Caco-2 (cell line): Measurements from ENCODE around the gene PACS1. TPM values are rescaled to one million over a fixed set of nuclear protein-coding genes. Genes with fewer than 3 reads are reported as not detected.

Source experiments
- BruUV-seq: library from RNA; stranded (reverse); fragments of 400-500 nt; replicated peaks from 2 replicates; lab custom pipeline; 2021; lab: Mats Ljungman, UMichigan
- CTCF ChIA-PET: fragments of 300-600 bp; sonication (Branson Sonifier 250); formaldehyde crosslinking; loops from one replicate; lab custom pipeline; 2022; ENCODE audit warnings: antibody characterized with exemption; lab: Charles Lee
- POLR2A ChIA-PET: fragments of 300-600 bp; sonication (Branson Sonifier 250); formaldehyde crosslinking; loops from one replicate; lab custom pipeline; 2022; ENCODE audit warnings: antibody characterized with exemption; lab: Charles Lee
- DNase-seq, 2 experiments: peaks; one replicate each; pipeline versions ENCODE4 v3.0.0 to v3.0.0-alpha.2; 2020 to 2022
- H3K27me3 ChIP-seq: replicated peaks from 2 replicates; pipeline ENCODE4 v1.6.0; 2011; ENCODE audit warnings: low read length; ENCODE audit not compliant: control insufficient read depth, insufficient read depth
- H3K36me3 ChIP-seq: 2 replicates; pipeline ENCODE4 v1.5.1; 2011; ENCODE audit warnings: low read length; ENCODE audit not compliant: control insufficient read depth, insufficient read depth
- H3K4me1 ChIP-seq: fragments of 250-450 bp; sonication (Bioruptor Pico); 2 replicates; pipeline ENCODE4 v1.5.1; 2020; ENCODE audit warnings: mild to moderate bottlenecking
- H3K4me3 ChIP-seq: 2 replicates; pipeline ENCODE4 v1.5.1; 2011; ENCODE audit warnings: low read depth, mild to moderate bottlenecking, control low read depth, low read length
- H3K9me3 ChIP-seq: fragments of 250-450 bp; sonication (Bioruptor Pico); 2 replicates; pipeline ENCODE4 v1.5.1; 2020; ENCODE audit warnings: mild to moderate bottlenecking, moderate library complexity
- H3K27ac Mint-ChIP-seq: one replicate; pipeline ENCODE4 v1.8.0; 2022; ENCODE audit warnings: mixed read lengths; ENCODE audit not compliant: unreplicated experiment
- H3K27me3 Mint-ChIP-seq: one replicate; pipeline ENCODE4 v1.8.0; 2022; ENCODE audit warnings: mixed read lengths; ENCODE audit not compliant: insufficient read depth, unreplicated experiment
- H3K36me3 Mint-ChIP-seq: one replicate; pipeline ENCODE4 v1.8.0; 2022; ENCODE audit warnings: mild to moderate bottlenecking, mixed read lengths; ENCODE audit not compliant: insufficient read depth, unreplicated experiment
- H3K4me1 Mint-ChIP-seq: one replicate; pipeline ENCODE4 v1.8.0; 2022; ENCODE audit warnings: low read depth, mixed read lengths; ENCODE audit not compliant: unreplicated experiment
- H3K4me3 Mint-ChIP-seq: one replicate; pipeline ENCODE4 v1.8.0; 2022; ENCODE audit warnings: mild to moderate bottlenecking, moderate library complexity, mixed read lengths; ENCODE audit not compliant: unreplicated experiment
- H3K9me3 Mint-ChIP-seq: one replicate; pipeline ENCODE4 v1.8.0; 2022; ENCODE audit warnings: mixed read lengths; ENCODE audit not compliant: unreplicated experiment
- intact Hi-C: fragments of 100-400 bp; cut with micrococcal nuclease; formaldehyde crosslinking; loops from one replicate; pipeline ENCODE4 v1.10.0; 2022; ENCODE audit not compliant: unreplicated experiment
- total RNA-seq: library from RNA; stranded (reverse); gene quantifications from 2 replicates; pipeline ENCODE4 v1.2.3, GENCODE V29; 2022
- TF ChIP-seq, protein P1 (sequence below), 2 experiments: fragments of 200-600 bp in 1 of 2; IDR thresholded peaks; 1 replicate in 1 of 2; 2 replicates in 1 of 2; pipeline versions ENCODE4 v1.5.1 to v1.8.0; 2011 to 2022; ENCODE audit warnings: antibody characterized with exemption in 1 of 2, control low read depth in 1 of 2, inconsistent platforms in 1 of 2, low read depth in 1 of 2, low read length in 1 of 2, mild to moderate bottlenecking in 1 of 2, moderate library complexity in 1 of 2; ENCODE audit not compliant: insufficient read depth in 1 of 2, severe bottlenecking in 1 of 2, unreplicated experiment in 1 of 2

The PACS1 gene
- total RNA-seq, 1 experiment from 2014 or later, result 82.2 TPM

GRCh38 chr11:66203847-66204246, 133.8 kb downstream of the PACS1 start:
- ChIA-PET POLR2A (no interaction called here), CTCF (no interaction called here)
- TF ChIP-seq, protein P1, sequence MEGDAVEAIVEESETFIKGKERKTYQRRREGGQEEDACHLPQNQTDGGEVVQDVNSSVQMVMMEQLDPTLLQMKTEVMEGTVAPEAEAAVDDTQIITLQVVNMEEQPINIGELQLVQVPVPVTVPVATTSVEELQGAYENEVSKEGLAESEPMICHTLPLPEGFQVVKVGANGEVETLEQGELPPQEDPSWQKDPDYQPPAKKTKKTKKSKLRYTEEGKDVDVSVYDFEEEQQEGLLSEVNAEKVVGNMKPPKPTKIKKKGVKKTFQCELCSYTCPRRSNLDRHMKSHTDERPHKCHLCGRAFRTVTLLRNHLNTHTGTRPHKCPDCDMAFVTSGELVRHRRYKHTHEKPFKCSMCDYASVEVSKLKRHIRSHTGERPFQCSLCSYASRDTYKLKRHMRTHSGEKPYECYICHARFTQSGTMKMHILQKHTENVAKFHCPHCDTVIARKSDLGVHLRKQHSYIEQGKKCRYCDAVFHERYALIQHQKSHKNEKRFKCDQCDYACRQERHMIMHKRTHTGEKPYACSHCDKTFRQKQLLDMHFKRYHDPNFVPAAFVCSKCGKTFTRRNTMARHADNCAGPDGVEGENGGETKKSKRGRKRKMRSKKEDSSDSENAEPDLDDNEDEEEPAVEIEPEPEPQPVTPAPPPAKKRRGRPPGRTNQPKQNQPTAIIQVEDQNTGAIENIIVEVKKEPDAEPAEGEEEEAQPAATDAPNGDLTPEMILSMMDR (IDR thresholded peaks at IDR 0.05; ENCODE audit: insufficient read depth in 1 of 2, low read depth in 1 of 2, low read length in 1 of 2, severe bottlenecking in 1 of 2, unreplicated experiment in 1 of 2), result no peak
- no peak for DNase-seq
- peaks cover 10% of the 10 kb centered on the region for H3K9me3 ChIP-seq
- no peaks in the 10 kb centered on the region for H3K27me3 ChIP-seq
- no peaks in the 10 kb centered on the region for H3K4me1 Mint-ChIP-seq
- BruUV-seq, result no TSS peak
- intact Hi-C loops, result no loop called here
- H3K27ac Mint-ChIP-seq, result no peak overlapping the region
- peaks cover 52% of the 10 kb centered on the region for H3K9me3 Mint-ChIP-seq
- H3K36me3 ChIP-seq, result no peaks in the 10 kb centered on the region; the same call in 1 of the 2 replicates
- H3K4me3 Mint-ChIP-seq, result no peak overlapping the region
- peaks cover 48% of the 10 kb centered on the region for H3K36me3 Mint-ChIP-seq
- H3K4me3 ChIP-seq, result no peak overlapping the region
- H3K27me3 Mint-ChIP-seq, result no peaks in the 10 kb centered on the region
- H3K4me1 ChIP-seq, result no peaks in the 10 kb centered on the region

DNA sequence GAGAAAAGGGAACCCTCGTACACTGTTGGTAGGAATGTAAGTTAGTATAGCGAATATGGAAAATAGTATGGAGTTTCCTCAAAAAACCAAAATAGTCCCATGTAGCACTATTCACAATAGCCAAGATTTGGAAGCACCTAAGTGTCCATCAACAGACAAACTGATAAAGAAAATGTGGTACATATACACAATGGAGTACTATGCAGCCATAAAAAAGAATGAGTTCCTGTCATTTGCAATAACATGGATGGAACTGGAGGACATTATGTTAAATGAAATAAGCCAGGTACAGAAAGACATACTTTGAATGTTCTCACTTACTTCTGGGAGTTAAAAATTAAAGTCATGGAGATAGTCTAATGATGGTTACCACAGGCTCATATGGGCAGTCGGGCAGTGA, 134.3 kb downstream of the PACS1 start:
- intact Hi-C loops, result no loop called here
- CTCF ChIA-PET, result no interaction called here
- Mint-ChIP-seq H3K9me3 (peaks cover 46% of the 10 kb centered on the region), H3K4me3 (no peak overlapping the region), H3K4me1 (no peaks in the 10 kb centered on the region), H3K27me3 (no peaks in the 10 kb centered on the region), H3K27ac (no peak overlapping the region), H3K36me3 (peaks cover 48% of the 10 kb centered on the region)
- TF ChIP-seq, protein P1 (IDR thresholded peaks at IDR 0.05; ENCODE audit: insufficient read depth in 1 of 2, low read depth in 1 of 2, low read length in 1 of 2, severe bottlenecking in 1 of 2, unreplicated experiment in 1 of 2), result no peak
- POLR2A ChIA-PET, result no interaction called here
- DNase-seq, result no peak
- no TSS peak for BruUV-seq
- H3K27me3 ChIP-seq, result no peaks in the 10 kb centered on the region
- H3K36me3 ChIP-seq, result no peaks in the 10 kb centered on the region; the same call in 1 of the 2 replicates
- peaks cover 10% of the 10 kb centered on the region for H3K9me3 ChIP-seq
- no peaks in the 10 kb centered on the region for H3K4me1 ChIP-seq
- no peak overlapping the region for H3K4me3 ChIP-seq

GRCh38 chr11:66207816-66208215, 137.7 kb downstream of the PACS1 start:
- Histone ChIP-seq H3K36me3 (no peaks in the 10 kb centered on the region), H3K27me3 (no peaks in the 10 kb centered on the region), H3K4me1 (no peaks in the 10 kb centered on the region), H3K4me3 (no peak overlapping the region), H3K9me3 (peaks cover 6% of the 10 kb centered on the region; the same call in 1 of the 2 replicates)
- no peak overlapping the region for H3K4me3 Mint-ChIP-seq
- H3K9me3 Mint-ChIP-seq, result peaks cover 15% of the 10 kb centered on the region
- intact Hi-C loops, result no loop called here
- no TSS peak for BruUV-seq
- peaks cover 36% of the 10 kb centered on the region for H3K36me3 Mint-ChIP-seq
- no peak overlapping the region for H3K27ac Mint-ChIP-seq
- TF ChIP-seq, protein P1 (IDR thresholded peaks at IDR 0.05; ENCODE audit: insufficient read depth in 1 of 2, low read depth in 1 of 2, low read length in 1 of 2, severe bottlenecking in 1 of 2, unreplicated experiment in 1 of 2), result no peak
- ChIA-PET CTCF (no interaction called here), POLR2A (no interaction called here)
- no peaks in the 10 kb centered on the region for H3K27me3 Mint-ChIP-seq
- DNase-seq, result no peak
- H3K4me1 Mint-ChIP-seq, result no peaks in the 10 kb centered on the region
